GM23248 (cell line): ENCODE results near the gene VNN1.

Experiments
- EZH2 ChIP-seq: fragments of 200-600 bp; sonication (generic); IDR thresholded peaks from 2 replicates; pipeline ENCODE4 v1.6.1; 2018; ENCODE audit warnings: antibody characterized with exemption, mild to moderate bottlenecking; ENCODE audit not compliant: insufficient read depth, poor library complexity, severe bottlenecking
- EZH2phosphoT487 ChIP-seq: fragments of 200-600 bp; sonication (generic); IDR thresholded peaks from 2 replicates; pipeline ENCODE4 v1.6.1; 2018; ENCODE audit warnings: antibody characterized with exemption, moderate library complexity, mild to moderate bottlenecking, low read depth; ENCODE audit not compliant: insufficient read depth

DNA sequence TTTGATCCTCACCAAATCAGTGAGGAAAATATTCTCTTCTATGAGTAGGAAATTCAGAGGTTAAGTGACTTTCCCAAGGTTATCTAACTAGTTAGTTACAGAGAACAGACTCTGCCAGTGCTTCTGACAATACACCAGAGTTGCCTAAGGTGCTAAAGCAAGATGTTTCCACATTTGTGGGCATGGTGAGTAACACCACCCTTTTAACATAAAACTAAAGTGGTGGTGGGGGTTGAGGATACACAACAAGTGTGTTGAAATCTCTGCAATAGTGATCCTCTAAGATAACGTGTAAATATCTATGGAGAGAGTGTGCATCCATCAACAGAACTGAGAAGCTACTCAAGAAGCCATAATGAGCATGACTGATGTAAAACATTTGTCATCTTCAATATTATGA lies 32.2 kb upstream of the VNN1 start:
- TF ChIP-seq EZH2phosphoT487 (no peak), EZH2 (no peak)
